ENCODE measurements around the gene DMPK.

DMPK gene

GRCh38 chr19:45819769-45820168 is 37.5 kb upstream of the DMPK start:
- H3K9me3 Mint-ChIP-seq (ENCODE audit: low read depth) = no peaks in the 10 kb centered on the region
- H3K4me3 Mint-ChIP-seq = no peak overlapping the region
- H3K4me1 Mint-ChIP-seq (ENCODE audit: low read depth) = peaks cover 9% of the 10 kb centered on the region
- H3K27me3 Mint-ChIP-seq = no peaks in the 10 kb centered on the region
- H3K36me3 Mint-ChIP-seq = peaks cover 2% of the 10 kb centered on the region
- H3K27ac Mint-ChIP-seq = no peak overlapping the region

DNA sequence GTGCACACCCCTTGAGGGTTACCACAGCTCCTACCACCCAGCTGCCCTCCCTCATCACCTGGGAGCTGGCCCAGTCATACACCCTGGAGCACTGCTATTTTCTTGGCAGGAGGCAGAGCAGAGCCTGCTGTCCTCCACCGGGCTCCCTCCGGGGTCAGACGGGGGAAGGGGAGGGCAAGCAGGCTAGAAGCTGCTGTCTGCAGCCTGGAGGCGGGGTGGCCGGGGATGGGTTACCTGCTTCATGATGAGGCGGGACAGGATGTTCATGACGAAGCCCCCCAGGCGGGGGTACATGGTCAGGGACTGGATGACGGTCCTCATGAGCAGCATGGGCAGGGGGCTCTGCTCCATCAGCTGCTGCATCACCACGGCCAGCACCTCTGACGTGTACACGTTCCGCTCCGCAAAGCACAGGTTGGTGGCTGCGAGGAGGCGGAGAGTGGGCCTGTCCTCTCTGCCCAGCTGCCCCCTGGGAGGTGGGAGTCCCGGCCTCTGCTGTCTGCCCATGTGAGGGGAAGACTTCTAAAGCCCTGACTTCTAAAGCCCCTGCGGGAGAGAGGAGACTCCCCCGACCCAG is 35.5 kb upstream of the DMPK start:
- Mint-ChIP-seq H3K27ac (no peak overlapping the region), H3K4me3 (no peak overlapping the region), H3K36me3 (peaks cover 2% of the 10 kb centered on the region), H3K9me3 (ENCODE audit: low read depth) (no peaks in the 10 kb centered on the region), H3K27me3 (peaks cover 5% of the 10 kb centered on the region), H3K4me1 (ENCODE audit: low read depth) (peaks cover 4% of the 10 kb centered on the region)

DNA sequence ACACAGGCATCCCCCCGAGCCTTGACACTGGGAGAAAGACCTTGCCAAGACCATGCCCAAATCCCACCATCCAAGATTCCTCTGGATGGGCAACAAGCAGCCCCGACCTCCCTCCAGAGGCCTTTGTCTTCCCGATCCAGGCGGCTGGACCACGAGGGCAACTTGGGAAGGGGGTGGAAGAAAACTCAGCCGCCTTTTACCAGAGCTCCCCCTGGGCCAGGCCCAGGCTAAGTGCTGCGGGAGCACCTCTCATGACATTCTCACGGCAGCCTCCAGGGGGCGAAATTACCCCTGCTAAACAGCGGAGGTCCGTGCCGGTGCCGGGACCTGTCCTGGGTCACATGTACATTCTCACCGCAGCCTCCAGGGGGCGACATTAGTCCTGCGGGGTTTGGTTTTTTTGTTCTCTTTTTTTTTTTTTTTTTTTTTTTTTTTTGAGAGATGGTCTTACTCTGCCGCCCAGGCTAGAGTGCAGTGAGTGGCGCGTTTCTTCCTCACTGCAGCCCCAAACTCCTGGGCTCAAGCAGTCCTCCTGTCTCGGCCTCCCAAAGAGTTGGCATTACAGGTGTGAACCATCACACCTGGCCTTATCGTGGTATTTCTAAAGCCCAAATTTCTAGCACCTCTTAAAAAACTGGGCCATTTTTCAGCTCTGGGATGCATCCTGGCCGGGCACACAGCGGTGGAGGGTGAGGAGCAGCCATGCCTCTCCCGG is 34.9 kb upstream of the DMPK start:
- H3K27ac Mint-ChIP-seq = no peak overlapping the region
- H3K27me3 Mint-ChIP-seq = peaks cover 5% of the 10 kb centered on the region
- peak overlapping the region; percentile 38 for H3K4me3 Mint-ChIP-seq
- H3K4me1 Mint-ChIP-seq (ENCODE audit: low read depth) = peaks cover 4% of the 10 kb centered on the region
- peaks cover 2% of the 10 kb centered on the region for H3K36me3 Mint-ChIP-seq
- no peaks in the 10 kb centered on the region for H3K9me3 Mint-ChIP-seq (ENCODE audit: low read depth)

DNA sequence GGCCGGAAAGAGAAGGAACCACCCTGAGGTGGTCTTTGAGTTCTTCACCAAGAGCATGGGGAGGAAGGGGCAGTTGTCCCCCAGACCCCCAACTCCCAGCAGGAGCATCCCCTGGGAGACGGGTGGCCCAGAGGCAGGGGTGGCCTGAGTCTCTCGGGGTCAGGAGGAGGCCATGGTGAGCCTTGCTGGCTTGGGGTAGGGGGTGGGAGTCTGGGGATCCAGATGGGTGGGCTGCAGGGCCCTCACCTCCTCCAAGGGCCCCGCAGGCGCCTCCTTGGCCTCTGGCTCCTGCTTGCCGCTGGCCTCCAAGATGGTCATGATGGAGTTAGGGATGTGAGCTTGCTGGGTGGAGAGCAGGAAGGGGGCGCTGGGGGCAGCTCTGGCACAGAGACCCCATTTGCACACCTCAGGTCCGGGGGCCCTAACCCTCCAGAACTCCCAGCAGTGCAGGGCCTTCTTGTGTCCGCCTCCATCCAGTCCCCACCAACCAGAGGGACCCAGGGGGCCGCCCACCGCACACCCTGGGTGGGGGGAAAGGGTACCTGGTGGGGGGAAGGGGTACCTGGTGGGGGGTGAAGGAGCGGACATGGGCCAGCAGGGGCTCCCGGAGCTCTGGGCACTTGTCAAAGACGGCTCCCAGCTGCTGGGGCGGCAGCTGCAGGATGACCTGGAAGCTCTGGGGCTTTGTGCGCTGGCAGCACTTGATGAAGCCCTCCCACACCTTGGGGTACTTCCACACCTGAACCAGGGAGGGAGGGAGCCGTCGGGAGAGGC is 34.1 kb upstream of the DMPK start:
- Mint-ChIP-seq H3K4me3 (no peak overlapping the region), H3K9me3 (ENCODE audit: low read depth) (no peaks in the 10 kb centered on the region), H3K36me3 (peaks cover 2% of the 10 kb centered on the region), H3K27me3 (peaks cover 5% of the 10 kb centered on the region), H3K4me1 (ENCODE audit: low read depth) (peaks cover 4% of the 10 kb centered on the region), H3K27ac (no peak overlapping the region)

DNA sequence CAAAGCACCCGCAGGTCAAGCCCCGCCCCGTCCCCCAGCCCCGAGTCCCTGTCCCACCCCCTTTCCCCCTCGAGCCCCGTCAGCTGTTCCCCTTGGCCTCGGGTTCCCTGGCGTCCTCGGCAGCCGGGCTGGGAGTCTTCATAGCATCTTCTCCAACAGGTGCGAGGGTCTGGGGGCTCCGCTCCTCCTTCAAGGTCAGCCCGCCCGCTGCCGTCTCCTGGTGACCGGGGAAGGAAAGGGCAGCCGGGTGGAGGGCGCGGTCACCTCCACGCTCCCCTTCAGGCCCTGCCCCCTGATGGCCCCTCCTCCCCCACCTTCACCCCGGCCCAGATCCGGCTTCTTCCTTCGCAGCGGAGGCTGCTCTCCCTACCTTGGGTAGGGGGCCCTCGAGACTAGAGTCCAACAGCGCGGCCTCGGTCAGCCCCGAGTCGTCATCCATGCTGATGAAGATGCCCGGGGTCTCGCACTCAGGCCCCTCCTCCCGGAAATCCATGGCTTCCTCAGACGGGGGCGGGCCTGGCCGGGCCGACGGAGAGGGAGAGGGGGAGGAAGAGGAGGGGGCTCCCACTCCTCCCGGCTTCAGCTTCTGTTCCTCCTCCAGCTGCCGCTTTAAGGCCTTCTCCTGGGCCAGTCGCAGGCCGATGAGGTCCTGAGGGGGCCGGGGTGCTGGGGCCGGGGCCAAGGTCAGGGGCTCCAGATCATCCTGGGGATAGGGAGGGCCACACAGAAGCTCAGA is 33.4 kb upstream of the DMPK start:
- Mint-ChIP-seq H3K9me3 (ENCODE audit: low read depth) (no peaks in the 10 kb centered on the region), H3K27ac (no peak overlapping the region), H3K27me3 (peaks cover 7% of the 10 kb centered on the region), H3K4me1 (ENCODE audit: low read depth) (peaks cover 4% of the 10 kb centered on the region), H3K4me3 (peak overlapping the region; percentile 40), H3K36me3 (peaks cover 2% of the 10 kb centered on the region)

DNA sequence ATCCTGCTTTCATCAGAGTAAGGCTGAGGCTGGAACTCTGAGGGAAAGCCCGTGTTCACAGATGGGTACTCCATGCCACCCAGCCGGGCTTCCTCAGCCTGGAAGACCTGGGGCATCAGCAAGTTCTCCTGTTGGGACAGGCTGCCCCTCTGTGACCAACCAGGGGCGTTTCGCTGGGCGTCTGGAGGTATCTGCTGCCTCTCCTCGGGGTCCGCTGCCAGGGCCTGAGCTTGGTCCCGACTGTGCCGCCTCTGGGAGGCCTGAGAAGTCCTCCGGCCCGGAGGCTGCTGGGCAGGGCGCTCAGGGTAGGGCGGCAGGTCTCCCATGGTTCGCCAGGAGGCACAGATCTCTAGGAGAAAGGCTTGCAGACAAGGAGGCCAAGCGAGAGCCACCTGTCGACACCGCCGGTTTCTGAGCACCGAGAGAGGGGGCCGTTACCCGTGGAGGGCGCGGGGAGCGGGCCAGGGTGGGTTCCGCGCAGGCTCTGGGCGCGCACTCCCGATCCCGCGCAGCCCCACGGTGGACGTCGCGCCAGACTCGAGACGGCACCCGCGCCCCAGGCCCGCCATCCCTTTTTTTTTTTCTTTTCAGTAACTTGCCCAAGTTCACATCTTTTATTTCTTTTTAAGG is 32.7 kb upstream of the DMPK start, which contains the start of gene RSPH6A:
Gene RSPH6A (minus strand): TSS at position 458 of the 630 bp plus-strand sequence. CDS start 132 bp downstream, at position 326.
- Mint-ChIP-seq H3K4me1 (ENCODE audit: low read depth) (peaks cover 7% of the 10 kb centered on the region), H3K27ac (no peak within 1 kb of the TSS), H3K4me3 (peak within 1 kb of the TSS; percentile 40), H3K9me3 (ENCODE audit: low read depth) (no peaks in the 10 kb centered on the region), H3K27me3 (peaks cover 7% of the 10 kb centered on the region), H3K36me3 (peaks cover 2% of the 10 kb centered on the region)

DNA sequence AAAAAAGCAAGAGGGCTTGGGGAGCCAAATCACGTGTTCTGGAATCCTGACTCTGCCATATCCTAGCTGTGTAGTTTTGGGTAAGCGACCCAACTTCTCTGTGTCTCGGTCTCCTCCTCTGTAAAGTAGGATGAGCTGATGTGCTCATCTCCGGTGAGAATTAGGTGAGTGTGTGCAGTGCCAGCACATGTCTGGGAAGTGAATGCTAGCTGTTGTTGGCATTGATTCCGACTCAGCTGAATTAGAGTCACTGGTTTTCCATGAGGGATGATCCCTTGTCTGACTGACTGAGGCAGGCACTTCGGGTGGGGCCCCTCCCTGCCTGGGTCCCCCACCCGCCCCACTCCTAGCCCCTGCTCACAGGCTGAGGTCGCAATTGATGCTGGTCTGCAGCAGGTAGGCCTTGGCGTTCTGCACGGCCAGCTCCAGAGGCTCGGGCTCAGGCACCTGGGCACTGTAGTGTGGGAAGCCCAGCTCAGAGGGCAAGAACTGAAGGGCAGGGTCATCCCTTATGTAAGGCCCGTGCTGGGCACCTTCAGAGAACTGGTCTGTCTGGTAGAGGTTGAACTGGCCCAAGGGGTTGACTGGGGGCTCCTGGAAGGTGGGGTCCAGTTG is 32.0 kb upstream of the DMPK start:
- Mint-ChIP-seq H3K4me3 (no peak overlapping the region), H3K36me3 (peaks cover 2% of the 10 kb centered on the region), H3K27ac (no peak overlapping the region), H3K9me3 (ENCODE audit: low read depth) (no peaks in the 10 kb centered on the region), H3K4me1 (ENCODE audit: low read depth) (peaks cover 12% of the 10 kb centered on the region), H3K27me3 (peaks cover 7% of the 10 kb centered on the region)

DNA sequence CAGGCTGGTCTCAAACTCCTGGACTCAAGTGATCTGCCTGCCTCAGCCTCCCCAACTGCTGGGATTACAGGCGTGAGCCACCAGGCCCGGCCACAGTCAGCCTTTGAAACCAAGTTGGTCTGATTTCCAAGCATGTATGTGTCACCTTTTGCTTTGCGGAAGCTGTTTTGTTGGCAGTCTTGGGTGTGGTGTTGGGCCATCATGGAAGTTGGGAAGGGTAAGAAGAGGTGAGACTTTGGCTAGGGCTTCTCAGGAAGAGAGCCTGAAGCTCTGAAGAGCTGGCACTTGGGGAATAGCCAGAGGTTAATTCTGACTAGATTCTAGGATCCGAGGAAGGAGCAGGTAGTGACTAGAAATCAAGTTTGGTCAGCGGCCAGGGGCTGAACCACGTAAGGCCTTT is 30.0 kb upstream of the DMPK start:
- no peak overlapping the region for H3K4me3 Mint-ChIP-seq
- no peaks in the 10 kb centered on the region for H3K9me3 Mint-ChIP-seq (ENCODE audit: low read depth)
- H3K4me1 Mint-ChIP-seq (ENCODE audit: low read depth) = peaks cover 12% of the 10 kb centered on the region
- H3K27ac Mint-ChIP-seq = no peak overlapping the region
- H3K27me3 Mint-ChIP-seq = peaks cover 7% of the 10 kb centered on the region
- peaks cover 2% of the 10 kb centered on the region for H3K36me3 Mint-ChIP-seq

GRCh38 chr19:45809643-45810159 is 27.4 kb upstream of the DMPK start:
- Mint-ChIP-seq H3K9me3 (ENCODE audit: low read depth) (no peaks in the 10 kb centered on the region), H3K36me3 (peaks cover 2% of the 10 kb centered on the region), H3K27me3 (peaks cover 9% of the 10 kb centered on the region), H3K4me3 (no peak overlapping the region), H3K27ac (no peak overlapping the region), H3K4me1 (ENCODE audit: low read depth) (peaks cover 8% of the 10 kb centered on the region)

DNA sequence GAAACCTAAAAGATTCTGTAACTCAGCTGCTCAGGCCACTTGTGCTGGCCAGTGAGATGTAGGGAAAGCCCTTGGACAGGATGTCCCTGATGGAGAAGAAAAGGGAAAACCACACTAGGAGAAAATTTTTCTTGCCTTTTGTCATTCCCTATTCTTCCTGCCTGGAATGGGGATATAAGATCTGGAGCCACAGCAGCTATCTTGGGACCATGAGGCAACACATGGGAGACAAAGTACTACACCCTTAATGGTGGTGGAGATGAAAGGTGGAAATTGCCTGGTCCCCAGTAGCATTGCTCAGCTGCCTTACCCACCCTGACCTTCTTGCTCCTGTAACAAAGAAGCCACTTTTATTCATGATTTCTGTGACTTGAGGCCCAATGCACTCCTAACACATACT is 23.4 kb upstream of the DMPK start:
- H3K36me3 Mint-ChIP-seq = no peaks in the 10 kb centered on the region
- no peaks in the 10 kb centered on the region for H3K9me3 Mint-ChIP-seq (ENCODE audit: low read depth)
- no peak overlapping the region for H3K27ac Mint-ChIP-seq
- peaks cover 8% of the 10 kb centered on the region for H3K4me1 Mint-ChIP-seq (ENCODE audit: low read depth)
- H3K27me3 Mint-ChIP-seq = peaks cover 5% of the 10 kb centered on the region
- no peak overlapping the region for H3K4me3 Mint-ChIP-seq

GRCh38 chr19:45804959-45805230 is 22.6 kb upstream of the DMPK start:
- no peaks in the 10 kb centered on the region for H3K36me3 Mint-ChIP-seq
- peaks cover 5% of the 10 kb centered on the region for H3K27me3 Mint-ChIP-seq
- no peak overlapping the region for H3K27ac Mint-ChIP-seq
- peaks cover 6% of the 10 kb centered on the region for H3K4me1 Mint-ChIP-seq (ENCODE audit: low read depth)
- H3K9me3 Mint-ChIP-seq (ENCODE audit: low read depth) = no peaks in the 10 kb centered on the region
- no peak overlapping the region for H3K4me3 Mint-ChIP-seq

DNA sequence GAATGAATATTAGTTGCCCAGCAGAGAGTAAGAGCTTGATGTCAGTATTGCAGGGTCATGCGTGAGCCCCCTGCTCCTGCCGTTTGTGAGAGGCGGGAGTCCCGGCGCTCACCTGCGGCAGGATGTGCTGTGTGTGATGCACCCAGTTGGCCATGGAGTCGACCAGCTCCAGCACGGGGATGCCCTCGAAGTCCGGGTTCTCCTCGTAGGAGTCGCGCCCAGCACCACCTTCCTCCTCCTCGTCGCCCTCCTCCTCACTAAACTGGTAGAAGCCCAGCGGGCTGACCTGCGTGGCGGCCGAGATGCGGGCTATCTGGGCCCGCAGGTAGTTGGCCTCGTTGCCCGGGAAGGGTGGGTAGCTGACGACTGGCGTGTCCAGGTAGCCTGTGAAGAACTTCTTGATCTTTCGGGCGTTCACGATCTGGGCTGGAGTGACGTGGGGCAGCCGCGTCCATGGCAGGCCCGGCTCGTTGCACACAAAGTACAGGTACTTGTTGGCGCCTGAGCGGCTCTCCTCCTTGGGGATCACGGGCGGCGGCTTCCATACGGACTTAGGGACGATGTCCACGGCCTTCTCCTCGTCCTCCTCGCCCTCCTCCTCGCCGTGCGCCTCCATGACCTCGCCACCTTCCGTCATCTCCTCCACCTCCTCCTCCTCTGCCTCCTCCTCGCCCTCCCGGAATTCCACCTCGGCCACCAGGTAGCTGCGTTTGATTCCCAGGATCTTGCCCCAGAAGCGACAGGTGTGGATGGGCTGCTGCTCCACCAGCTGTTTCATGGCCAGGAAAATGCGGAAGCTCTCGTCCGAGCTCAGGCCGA is 22.1 kb upstream of the DMPK start:
- Mint-ChIP-seq H3K27me3 (peaks cover 5% of the 10 kb centered on the region), H3K36me3 (no peaks in the 10 kb centered on the region), H3K27ac (no peak overlapping the region), H3K4me3 (no peak overlapping the region), H3K9me3 (ENCODE audit: low read depth) (no peaks in the 10 kb centered on the region), H3K4me1 (ENCODE audit: low read depth) (peaks cover 1% of the 10 kb centered on the region)

DNA sequence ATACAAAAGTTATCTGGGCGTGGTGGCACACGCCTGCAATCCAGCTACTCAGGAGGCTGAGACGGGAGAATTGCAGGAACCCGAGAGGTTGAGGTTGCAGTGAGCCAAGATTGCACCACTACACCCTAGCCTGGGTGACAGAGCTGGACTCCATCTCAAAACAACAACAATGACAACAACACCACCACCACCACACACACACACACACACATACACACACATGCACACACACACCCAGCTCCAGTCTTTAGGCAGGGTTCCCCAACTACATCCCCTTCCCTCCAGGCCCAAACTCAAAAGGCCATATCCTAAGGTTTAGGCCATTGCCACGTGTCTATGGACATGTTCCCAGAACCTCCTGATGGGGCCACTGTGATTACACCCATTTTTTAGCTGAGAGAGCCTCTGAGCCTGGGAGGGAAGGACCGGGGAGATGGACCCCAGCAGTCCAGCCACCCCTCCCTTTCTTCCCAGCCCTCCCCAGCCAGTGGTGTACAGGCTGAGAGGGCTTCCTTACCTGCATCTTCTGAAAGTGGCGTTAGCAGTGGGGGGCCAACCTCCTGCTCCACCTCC is 19.4 kb upstream of the DMPK start:
- Mint-ChIP-seq H3K4me3 (no peak overlapping the region), H3K4me1 (ENCODE audit: low read depth) (peaks cover 4% of the 10 kb centered on the region), H3K9me3 (ENCODE audit: low read depth) (no peaks in the 10 kb centered on the region), H3K36me3 (no peaks in the 10 kb centered on the region), H3K27me3 (peaks cover 14% of the 10 kb centered on the region), H3K27ac (no peak overlapping the region)

Data from activated naive CD8-positive, alpha-beta T cell (primary cell).